AG04450 (cell line): Measurements from ENCODE around the gene IGFBP4. TPM values are rescaled to one million over a fixed set of nuclear protein-coding genes. Genes with fewer than 3 reads are reported as not detected.

Experiments
- CTCF ChIA-PET: fragments of 300-600, 350-600 bp; formaldehyde crosslinking; extraction: SDS; loops from one replicate; lab custom pipeline; 2022; ENCODE audit warnings: antibody characterized with exemption, inconsistent platforms; lab: Charles Lee
- POLR2A ChIA-PET: fragments of 350-600 bp; formaldehyde crosslinking; extraction: SDS; loops from one replicate; lab custom pipeline; 2021; ENCODE audit warnings: antibody characterized with exemption, inconsistent platforms; lab: Yijun Ruan, JAX
- DNase-seq: peaks from one replicate; pipeline ENCODE4 v3.0.0-alpha.2; 2011; ENCODE audit warnings: low read depth, low spot score
- H3K27ac ChIP-seq: one replicate; pipeline ENCODE4 v1.5.1; 2012; ENCODE audit warnings: low read depth, low read length, control low read depth
- H3K27me3 ChIP-seq: one replicate; pipeline ENCODE4 v1.6.0; 2012; ENCODE audit warnings: low read length; ENCODE audit not compliant: control insufficient read depth, insufficient read depth
- H3K4me3 ChIP-seq: 2 replicates; pipeline ENCODE4 v1.5.1; 2011; ENCODE audit warnings: mild to moderate bottlenecking, low read depth, low read length, control low read depth
- H3K9me3 ChIP-seq: 2 replicates; pipeline ENCODE4 v1.5.1; 2012; ENCODE audit warnings: low read length; ENCODE audit not compliant: control insufficient read depth, insufficient read depth
- polyA plus RNA-seq: library from polyadenylated mRNA; depleted of rRNA; stranded (reverse); fragments of >200 nt; gene quantifications from 2 replicates; pipeline ENCODE4 v1.2.3, GENCODE V29; 2011
- TF ChIP-seq, protein P1 (sequence below): IDR thresholded peaks from 2 replicates; pipeline ENCODE4 v1.5.1; 2011; ENCODE audit warnings: low read depth, low read length, control low read depth, inconsistent platforms

Gene IGFBP4
- polyA plus RNA-seq, 1 experiment, result 1,026 TPM

DNA sequence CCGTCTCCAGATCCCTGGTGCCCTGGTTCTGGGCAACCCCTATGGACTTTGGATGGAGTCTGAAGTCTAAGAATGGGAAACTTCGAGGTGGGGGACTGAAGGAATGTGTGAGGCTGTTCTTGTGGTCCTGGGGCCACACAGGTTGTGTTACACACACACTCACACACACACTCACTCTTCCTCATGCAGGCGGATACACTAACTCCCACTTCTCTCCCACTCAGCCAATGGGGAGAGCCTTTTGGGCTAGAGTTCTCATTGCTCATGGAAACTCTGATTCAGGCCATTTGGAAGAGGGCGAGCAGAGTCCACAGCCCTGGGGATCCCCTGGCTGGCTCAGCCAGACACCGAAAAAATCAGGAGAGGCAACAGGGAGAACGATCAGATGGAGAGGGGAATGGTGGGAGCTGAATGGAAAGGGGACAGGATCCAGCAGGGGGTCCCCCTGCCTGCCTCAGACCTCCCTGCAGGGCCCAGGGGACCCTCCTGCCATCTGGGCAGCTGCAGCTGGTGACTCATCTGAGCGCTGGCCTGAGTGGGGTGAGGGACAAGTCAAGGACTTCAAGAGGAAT, 9.1 kb downstream of the IGFBP4 start:
- ChIA-PET POLR2A (interaction anchor here (0.6 to 1.8 kb wide), 3 partner anchors 8 to 76 kb away, joined by 3 to 8 read pairs (median 5); no protein-coding TSS in a partner anchor), CTCF (interaction anchor here (0.6 to 2.9 kb wide), 3 partner anchors 11 to 107 kb away, joined by 3 to 10 read pairs (median 7); no protein-coding TSS in a partner anchor)
- Histone ChIP-seq H3K4me3 (no peak overlapping the region; the same call in 1 of the 2 replicates), H3K27ac (peak overlapping the region; percentile 85), H3K27me3 (no peaks in the 10 kb centered on the region), H3K9me3 (no peaks in the 10 kb centered on the region)
- no peak for DNase-seq
- TF ChIP-seq, protein P1, sequence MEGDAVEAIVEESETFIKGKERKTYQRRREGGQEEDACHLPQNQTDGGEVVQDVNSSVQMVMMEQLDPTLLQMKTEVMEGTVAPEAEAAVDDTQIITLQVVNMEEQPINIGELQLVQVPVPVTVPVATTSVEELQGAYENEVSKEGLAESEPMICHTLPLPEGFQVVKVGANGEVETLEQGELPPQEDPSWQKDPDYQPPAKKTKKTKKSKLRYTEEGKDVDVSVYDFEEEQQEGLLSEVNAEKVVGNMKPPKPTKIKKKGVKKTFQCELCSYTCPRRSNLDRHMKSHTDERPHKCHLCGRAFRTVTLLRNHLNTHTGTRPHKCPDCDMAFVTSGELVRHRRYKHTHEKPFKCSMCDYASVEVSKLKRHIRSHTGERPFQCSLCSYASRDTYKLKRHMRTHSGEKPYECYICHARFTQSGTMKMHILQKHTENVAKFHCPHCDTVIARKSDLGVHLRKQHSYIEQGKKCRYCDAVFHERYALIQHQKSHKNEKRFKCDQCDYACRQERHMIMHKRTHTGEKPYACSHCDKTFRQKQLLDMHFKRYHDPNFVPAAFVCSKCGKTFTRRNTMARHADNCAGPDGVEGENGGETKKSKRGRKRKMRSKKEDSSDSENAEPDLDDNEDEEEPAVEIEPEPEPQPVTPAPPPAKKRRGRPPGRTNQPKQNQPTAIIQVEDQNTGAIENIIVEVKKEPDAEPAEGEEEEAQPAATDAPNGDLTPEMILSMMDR, result no peak

DNA sequence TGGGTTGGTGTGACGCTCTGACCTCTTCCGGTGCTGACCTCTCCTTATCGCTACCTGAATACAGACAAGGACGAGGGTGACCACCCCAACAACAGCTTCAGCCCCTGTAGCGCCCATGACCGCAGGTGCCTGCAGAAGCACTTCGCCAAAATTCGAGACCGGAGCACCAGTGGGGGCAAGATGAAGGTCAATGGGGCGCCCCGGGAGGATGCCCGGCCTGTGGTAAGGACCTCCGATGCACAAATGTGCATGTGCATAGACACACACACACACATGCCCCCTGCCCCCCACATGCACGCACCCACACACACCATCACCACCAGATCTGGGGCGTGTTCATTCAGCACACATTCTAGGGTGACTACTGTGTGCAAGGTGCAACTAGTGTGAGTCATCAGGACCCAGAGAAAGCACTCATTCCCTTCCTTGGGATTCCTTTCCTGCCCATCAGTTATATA, 9.7 kb downstream of the IGFBP4 start:
- no peak for DNase-seq
- POLR2A ChIA-PET, result interaction anchor here (1.4 kb wide), 1 partner anchor 9 kb away, joined by 5 read pairs; no protein-coding TSS in a partner anchor
- no peaks in the 10 kb centered on the region for H3K9me3 ChIP-seq
- no peaks in the 10 kb centered on the region for H3K27me3 ChIP-seq
- CTCF ChIA-PET, result interaction anchor here (0.6 kb wide), 1 partner anchor 23 kb away, joined by 3 read pairs; no protein-coding TSS in a partner anchor
- TF ChIP-seq, protein P1, result no peak
- H3K27ac ChIP-seq, result peak overlapping the region; percentile 85
- H3K4me3 ChIP-seq, result no peak overlapping the region

DNA sequence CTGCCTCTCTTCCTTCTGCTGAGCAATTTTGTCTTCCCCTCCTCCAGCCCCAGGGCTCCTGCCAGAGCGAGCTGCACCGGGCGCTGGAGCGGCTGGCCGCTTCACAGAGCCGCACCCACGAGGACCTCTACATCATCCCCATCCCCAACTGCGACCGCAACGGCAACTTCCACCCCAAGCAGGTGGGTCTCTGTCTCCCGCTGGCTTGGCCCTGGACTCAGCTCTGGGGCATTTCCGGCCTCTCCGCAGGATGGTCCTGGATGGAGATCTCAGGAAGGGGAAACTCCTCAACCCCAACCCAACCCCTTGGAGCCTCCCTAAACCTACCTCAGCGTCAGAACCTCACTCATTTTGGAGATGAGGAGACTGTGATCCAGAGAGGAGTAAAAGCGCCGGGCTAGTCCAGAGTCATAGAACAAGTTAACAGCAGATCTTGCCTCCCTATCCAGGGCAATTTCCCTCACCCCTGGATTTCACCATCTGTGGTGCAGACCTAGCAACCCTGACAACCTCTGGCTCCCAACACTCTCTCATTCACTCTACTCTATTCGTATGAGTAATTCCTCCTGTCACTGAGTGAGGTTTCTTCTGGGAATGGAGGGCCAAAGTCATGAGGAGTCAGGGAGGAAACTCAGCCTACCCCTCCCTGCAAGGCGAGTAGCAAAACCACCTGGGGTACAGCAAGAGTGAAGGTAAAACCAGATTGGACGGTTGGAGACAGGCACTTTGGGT, 10.8 kb downstream of the IGFBP4 start:
- no peak for DNase-seq
- TF ChIP-seq, protein P1, result no peak
- CTCF ChIA-PET, result interaction anchor here (0.8 to 2.0 kb wide), 2 partner anchors 22 to 81 kb away, joined by 3 to 7 read pairs; no protein-coding TSS in a partner anchor
- Histone ChIP-seq H3K27me3 (no peaks in the 10 kb centered on the region), H3K4me3 (no peak overlapping the region), H3K27ac (peak overlapping the region; percentile 57), H3K9me3 (no peaks in the 10 kb centered on the region)
- POLR2A ChIA-PET, result interaction anchor here (1.5 kb wide), 1 partner anchor 10 kb away, joined by 4 read pairs; the partner anchor contains the start of gene IGFBP4

DNA sequence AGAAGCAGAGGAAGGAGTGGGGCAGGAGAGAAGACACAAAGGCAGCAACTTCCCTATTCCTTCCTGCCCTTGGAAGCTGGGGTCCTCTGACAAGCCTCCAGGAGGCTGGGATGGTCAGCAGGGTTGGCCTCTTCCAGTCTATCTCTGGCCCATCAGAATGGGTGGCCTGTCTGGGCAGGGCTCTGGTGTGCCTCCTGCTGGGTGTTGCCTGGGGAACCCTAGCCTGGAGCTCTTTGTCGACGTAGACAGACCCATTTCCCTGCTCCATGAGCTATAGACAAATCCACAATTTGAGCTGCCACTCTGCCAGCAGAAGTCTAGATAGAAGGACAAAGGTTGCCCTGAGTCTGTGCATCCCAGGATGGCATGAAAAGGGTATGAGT, 11.4 kb downstream of the IGFBP4 start:
- no peak for DNase-seq
- Histone ChIP-seq H3K27ac (peak overlapping the region; percentile 57), H3K9me3 (no peaks in the 10 kb centered on the region), H3K27me3 (no peaks in the 10 kb centered on the region), H3K4me3 (no peak overlapping the region)
- CTCF ChIA-PET, result interaction anchor here (0.8 to 2.0 kb wide), 3 partner anchors 21 to 81 kb away, joined by 3 to 9 read pairs (median 7); no protein-coding TSS in a partner anchor
- POLR2A ChIA-PET, result interaction anchor here (0.7 to 1.5 kb wide), 2 partner anchors 11 to 1277 kb away, joined by 4 read pairs; partner anchors contain the start of gene IGFBP4
- TF ChIP-seq, protein P1, result no peak
